ENCODE results near the gene NEU2. TPM values are rescaled to one million over a fixed set of nuclear protein-coding genes. Genes with fewer than 3 reads are reported as not detected.

The NEU2 gene
- not detected in 2 replicates for total RNA-seq (2014; rRNA removed; shearing (Covaris generic); ENCODE audit: low replicate concordance)

DNA sequence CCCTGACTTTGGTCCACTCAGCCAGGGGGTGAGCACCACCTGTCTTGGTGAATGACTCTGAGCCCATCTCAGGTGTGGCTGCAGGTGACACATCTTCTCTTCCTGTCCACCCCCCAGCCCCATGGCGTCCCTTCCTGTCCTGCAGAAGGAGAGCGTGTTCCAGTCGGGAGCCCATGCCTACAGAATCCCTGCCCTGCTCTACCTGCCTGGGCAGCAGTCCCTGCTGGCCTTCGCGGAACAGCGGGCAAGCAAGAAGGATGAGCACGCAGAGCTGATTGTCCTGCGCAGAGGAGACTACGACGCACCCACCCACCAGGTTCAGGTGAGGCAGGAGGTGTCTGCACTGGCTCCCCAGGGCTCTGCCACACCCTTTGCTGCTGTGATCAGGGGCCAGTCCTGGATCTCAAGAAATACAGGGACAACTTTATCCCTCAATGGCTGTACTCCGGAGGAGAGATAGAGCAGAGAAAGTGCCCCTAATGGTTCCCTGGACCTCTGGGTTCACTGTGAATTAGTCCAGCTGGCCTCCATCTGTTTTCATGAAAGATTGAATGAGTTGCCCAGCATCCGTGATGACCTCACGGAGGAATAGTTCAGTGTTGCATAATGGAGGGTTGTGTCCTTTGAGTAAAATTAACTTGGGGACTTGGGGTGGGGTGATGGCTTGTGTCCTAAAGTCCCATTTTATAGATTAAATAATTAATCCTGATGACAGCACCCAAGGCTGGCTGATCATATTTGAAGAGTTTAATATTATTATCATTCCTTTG lies at the start of gene NEU2:
Gene NEU2 (plus strand): TSS at position 122 of the 770 bp plus-strand sequence. CDS start 0 bp downstream, at position 122.
- in situ Hi-C loops (cut with HindIII; ENCODE audit: low pct_unique_long_range_greater_than_20kb, low sequenced_read_pairs), result no loop called here
- no peak for DNase-seq (ENCODE audit: low read depth)

DNA sequence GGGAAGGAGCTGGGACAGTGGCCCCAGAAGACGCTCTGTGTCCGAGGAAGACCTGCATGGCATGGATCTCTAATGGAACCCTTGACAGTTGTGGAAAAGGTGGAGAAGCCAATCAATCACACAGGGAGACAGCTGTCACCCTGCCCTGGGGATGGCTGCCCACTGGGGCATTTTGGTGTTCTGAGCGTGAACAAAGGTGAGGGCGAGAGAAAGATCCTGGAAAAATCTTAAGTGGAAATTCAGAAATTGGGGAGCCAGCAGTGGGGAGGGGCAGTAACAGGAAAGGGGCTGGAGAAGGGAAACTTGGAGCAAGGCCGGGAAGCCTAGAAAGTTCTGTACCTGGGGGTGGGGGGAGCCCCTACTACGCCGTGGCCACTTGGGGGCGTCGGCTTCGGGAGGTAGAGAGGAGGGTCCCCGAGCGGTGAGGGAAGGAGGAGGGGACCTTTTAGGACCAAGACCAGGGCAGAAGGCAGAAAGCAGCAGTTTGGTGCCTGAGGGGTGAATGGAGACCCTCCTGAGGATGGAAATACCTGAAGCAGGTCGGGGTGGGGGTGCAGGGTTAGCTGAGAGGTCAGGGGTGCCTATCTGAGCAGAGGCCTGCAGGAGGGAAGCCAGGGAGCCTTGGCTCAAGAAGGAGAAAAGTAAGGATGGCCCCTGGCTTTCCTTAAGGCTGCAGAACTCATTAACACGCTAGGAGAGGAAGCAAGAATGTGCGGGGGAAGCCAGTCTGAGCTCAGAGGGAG lies 49.4 kb upstream of the NEU2 start:
- no peak for DNase-seq (ENCODE audit: low read depth)
- in situ Hi-C loops (cut with HindIII; ENCODE audit: low pct_unique_long_range_greater_than_20kb, low sequenced_read_pairs), result no loop called here

DNA sequence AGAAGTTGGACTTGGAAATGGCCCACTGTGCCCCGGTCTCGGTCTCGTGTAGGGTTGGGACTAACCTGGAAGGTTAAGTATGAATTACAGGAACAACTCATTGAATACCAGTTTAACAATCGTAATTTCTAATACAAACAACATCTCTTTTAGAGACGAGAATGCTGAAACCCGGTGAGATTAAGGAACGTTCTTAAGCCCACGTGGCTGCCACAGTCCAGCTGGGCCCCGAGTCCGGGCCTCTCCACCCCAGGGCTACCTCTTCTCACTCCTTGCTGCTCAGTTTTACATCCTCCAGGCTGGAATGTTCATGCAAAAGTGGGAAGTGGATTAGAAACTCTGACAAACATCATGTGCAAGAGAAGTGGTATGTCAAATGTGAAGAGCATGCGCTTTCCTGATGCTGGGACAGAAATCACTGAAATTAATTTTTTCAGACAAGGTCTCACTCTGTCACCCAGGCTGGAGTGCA lies 48.8 kb upstream of the NEU2 start:
- in situ Hi-C loops (cut with HindIII; ENCODE audit: low pct_unique_long_range_greater_than_20kb, low sequenced_read_pairs), result no loop called here
- no peak for DNase-seq (ENCODE audit: low read depth)

DNA sequence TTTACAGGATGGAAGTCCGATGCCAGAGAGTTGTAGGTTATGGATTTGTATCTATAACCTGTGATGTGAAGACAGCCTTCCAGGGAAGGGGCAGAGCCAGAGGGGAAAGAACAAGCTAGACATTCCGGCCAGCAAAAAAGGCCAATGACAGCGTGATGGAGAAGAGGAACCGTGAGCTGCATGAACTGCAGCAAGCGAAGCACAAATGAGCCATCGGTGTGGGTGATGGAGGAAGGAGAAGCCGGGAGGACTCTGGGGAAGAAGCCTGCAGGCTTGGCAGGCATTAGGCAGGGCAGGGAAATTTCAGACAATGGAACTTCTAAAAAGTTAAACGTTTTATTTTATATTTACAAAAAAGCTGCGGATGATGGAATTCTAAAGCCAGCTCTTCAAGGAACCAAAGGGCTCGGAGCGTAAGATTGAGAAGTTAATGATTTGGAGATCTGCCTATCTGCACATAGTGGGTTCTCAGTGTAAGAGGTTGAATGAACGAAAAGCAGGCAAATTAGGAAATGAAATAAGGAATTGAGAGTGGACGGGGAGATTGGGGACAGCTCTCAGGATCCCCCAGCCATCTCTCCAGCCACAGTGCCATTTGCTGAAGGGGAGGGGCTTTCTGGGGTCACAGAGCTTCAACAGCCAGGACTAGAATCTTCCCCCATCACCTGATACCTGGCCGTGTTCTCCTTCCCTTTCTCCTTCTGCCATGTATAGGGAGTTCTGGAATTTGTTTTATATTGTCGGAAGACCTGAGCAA lies 47.8 kb upstream of the NEU2 start:
- in situ Hi-C loops (cut with HindIII; ENCODE audit: low pct_unique_long_range_greater_than_20kb, low sequenced_read_pairs), result no loop called here
- DNase-seq (ENCODE audit: low read depth), result no peak

DNA sequence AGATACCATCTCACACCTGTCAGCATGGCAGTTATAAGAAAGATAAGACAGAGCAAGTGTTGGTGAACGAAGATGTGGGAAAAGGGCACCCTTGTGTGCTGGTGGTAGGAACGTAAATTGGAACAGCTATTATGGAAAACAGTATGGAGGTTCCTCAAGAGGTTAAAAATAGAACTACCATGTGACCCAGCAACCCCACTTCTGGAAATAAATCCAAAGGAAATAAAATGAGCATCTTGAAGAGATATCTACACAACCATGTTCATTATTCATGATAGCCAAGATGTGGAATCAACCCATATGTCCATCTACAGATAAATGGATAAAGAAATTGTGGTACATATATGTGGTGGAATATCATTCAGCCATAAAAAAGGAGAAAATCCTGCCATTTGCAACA lies 46.3 kb upstream of the NEU2 start:
- DNase-seq (ENCODE audit: low read depth), result no peak
- in situ Hi-C loops (cut with HindIII; ENCODE audit: low pct_unique_long_range_greater_than_20kb, low sequenced_read_pairs), result no loop called here

DNA sequence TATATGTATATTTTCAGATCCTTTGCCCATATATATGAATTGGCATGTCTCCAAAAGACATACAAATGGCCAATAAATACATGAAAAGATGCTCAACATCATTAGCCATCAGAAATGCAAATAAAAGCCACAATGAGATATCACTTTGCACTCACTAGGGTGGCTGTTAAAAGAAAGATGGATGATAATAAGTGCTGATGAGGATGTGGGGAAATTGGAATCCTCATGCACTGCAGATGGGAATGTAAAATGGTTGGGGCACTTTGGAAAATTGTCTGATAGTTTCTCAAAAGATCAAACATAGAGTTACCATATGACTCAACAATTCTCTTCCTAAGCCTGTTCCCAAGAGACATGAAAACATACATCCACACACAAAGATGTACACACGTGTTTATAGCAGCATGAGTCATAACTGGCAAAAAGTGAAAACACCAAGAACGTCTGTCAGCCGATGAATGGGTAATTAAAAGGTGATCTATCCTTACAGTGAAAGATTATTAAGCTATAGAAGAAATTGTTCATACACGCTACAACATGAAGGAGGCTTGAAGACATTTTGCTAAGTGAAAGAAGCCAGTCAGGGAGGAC lies 39.1 kb upstream of the NEU2 start:
- no peak for DNase-seq (ENCODE audit: low read depth)
- in situ Hi-C loops (cut with HindIII; ENCODE audit: low pct_unique_long_range_greater_than_20kb, low sequenced_read_pairs), result no loop called here

DNA sequence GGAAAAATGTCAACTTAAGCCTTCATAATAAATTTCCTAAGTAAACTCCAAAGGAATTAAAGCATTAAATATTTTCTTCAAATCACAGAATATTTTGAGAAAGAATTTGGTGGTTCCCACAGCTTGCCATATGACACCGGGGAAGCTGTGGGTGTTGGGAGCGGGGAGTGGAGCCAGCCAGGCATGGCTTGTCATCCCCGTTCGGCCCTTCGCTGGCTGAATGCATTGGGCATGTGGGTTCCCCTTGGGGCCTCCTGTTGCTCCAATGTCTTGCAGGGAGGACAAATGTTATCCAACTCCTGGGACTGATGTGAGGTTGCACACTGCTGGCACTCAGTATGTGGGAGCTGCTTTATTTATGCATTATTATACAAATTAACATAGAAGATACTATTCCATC lies 38.0 kb upstream of the NEU2 start:
- in situ Hi-C loops (cut with HindIII; ENCODE audit: low pct_unique_long_range_greater_than_20kb, low sequenced_read_pairs), result no loop called here

DNA sequence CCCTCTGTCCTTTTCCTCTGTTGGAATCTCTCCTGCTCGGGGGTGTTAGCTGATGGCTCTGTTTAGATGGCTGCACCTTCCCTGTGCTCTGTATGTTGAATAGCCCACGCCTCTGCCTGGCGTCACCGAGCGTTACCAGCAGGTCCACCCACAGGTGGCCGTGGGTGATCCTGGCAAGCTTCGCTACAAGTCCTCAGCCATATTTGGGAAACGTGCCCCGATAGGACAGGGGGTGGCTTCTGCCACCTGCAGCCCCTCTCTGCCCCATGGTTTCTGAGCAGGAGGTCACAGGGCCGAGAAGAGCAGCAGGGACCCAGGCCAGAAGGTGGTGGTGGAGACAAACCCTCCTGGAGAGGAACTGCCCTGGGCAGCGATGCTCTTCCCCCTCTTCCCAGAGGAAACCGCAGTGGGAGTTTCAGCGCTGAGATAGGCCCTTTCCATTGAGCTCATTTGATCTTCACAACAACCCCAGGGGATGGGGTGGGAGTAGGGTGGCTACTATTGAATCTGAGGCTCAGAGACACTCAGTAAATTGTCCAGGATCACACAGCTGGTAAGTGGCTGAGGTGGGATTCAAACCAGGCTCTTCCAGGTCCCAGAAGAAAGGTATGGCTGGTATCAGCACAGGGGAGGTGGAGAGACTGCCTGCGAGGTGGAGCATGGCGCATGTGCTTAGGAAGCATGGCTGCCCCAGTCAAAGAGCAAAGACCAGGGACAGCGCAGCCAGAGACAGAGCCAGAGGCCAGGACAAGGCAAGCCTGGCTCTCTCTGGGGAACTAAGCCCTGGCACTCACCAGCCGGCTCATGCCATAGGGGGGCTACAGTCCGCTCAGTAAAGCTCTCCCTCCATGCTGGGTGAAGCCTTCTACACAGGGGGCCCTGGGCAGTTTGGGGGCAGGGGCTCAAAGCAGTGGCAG lies 34.5 kb upstream of the NEU2 start:
- in situ Hi-C loops (cut with HindIII; ENCODE audit: low pct_unique_long_range_greater_than_20kb, low sequenced_read_pairs), result no loop called here
- DNase-seq (ENCODE audit: low read depth), result no peak

More for the DNA sequence above, 38.0 kb upstream of the NEU2 start:
- DNase-seq (ENCODE audit: low read depth), result no peak

DNA sequence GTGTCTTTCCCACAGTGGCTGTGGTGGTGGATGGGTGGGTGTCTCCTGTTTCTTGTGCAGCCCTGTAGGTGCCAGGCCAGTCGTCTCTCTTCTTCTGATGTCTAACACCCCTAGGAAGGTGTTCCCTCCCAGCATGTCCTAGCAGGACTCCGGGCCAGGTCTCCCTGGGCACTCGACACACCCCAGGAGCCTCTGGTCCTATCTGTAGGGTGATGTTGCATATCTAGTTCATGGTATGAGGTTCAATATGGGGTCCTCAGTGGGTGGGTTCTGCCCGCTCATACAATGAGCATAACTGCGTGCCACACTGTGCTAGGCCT lies 33.8 kb upstream of the NEU2 start:
- in situ Hi-C loops (cut with HindIII; ENCODE audit: low pct_unique_long_range_greater_than_20kb, low sequenced_read_pairs), result no loop called here
- no peak for DNase-seq (ENCODE audit: low read depth)

DNA sequence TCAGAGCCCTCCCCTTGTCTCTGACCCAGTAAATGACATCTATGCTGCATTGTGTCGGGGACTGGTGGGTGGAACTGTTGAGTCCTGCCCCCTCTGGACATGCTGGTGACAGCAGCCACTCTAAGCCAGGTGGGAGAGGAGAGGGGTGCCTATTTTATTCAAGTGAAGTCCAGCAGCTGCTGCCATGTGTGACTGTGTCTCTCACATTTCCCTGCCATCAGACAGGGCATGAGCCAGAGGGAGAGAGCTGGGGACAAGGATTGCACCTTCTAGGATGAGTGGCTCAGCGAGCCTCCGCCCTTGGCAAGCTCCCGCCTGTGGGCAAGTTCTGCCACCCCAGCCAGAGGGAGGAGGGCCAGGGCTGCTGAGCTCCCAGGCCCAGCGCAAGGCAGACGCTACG lies 33.1 kb upstream of the NEU2 start:
- in situ Hi-C loops (cut with HindIII; ENCODE audit: low pct_unique_long_range_greater_than_20kb, low sequenced_read_pairs), result no loop called here
- DNase-seq (ENCODE audit: low read depth), result no peak

DNA sequence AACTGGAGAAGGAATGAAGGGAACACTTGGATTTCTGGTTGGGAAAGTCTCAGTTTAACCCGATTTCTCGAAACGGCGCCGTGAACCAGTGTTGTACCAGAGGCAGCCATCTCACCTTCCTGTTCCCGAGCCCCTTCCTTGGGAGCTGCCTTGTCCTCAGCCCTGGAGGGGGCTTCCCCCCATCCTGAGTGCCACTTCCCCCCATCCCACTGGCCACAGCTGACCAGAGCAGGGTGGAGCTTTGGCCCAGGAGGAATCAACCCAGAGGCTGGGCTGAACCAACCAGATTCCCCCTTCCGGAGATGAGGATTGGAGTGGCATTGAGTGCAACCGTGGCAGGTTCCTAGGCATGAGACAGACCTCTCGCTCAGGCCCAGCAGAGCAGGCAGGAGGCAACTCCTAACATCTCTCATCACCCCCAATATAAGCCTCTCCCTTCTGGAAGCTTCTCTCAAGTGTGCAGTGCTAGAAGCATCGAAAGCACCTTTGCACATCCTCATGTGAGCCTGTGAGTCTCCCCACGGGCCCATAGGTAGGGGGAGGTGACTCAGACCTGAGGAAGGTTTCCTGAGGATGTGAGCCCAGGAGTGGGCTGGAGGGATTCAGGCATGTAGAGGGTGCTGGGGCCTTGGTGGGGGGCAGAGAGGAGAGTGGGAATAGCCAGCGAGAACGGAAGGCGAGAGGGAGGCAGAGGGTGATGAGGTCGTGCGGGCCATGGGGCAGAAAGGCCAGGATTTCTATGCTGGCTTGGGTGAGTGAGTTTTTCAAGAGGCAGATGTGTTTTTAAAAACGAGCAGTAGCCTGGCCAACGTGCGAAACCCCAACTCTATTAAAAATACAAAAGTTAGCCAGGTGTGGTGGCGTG lies 31.4 kb upstream of the NEU2 start:
- DNase-seq (ENCODE audit: low read depth), result no peak
- in situ Hi-C loops (cut with HindIII; ENCODE audit: low pct_unique_long_range_greater_than_20kb, low sequenced_read_pairs), result no loop called here

DNA sequence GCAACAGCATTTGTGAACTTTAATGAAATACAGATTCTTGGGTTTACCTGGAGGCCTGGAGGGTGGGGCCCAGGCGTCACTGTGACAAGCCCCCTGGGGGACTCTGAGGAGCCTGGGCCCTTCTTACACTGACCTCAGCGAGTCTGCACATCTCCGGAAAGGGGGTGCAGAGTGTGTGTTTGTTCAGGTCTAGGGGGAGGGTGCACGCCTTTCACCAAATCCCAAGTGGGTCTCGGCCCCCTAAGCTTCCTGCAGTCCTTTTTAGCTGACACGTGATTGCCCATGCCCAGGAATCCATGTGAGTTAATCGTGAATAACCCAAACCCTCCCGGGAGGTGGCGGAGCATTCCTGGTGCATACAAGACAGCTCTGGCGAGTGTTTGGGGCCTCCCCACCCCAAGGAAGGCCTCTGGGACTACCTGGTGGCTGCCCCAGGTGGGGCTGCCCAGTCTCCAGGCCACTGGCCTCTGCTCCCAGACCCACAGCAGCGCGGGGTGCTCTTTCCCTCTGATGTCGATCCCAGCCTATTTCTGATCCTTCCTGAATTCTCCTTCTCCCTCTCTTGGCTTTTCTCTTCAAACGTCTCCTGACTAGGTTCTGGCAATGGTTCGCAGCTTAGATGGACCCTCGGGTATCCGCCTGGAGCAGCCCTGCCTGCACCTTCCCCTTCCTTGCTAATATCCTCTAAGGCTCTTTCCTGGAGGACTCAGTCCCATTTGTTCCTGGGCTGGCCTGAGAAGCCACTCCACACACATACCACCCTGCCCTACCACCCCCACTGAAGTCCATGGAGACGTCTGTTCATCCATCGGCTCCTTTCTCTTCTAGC lies 29.4 kb upstream of the NEU2 start:
- in situ Hi-C loops (cut with HindIII; ENCODE audit: low pct_unique_long_range_greater_than_20kb, low sequenced_read_pairs), result no loop called here
- no peak for DNase-seq (ENCODE audit: low read depth)

DNA sequence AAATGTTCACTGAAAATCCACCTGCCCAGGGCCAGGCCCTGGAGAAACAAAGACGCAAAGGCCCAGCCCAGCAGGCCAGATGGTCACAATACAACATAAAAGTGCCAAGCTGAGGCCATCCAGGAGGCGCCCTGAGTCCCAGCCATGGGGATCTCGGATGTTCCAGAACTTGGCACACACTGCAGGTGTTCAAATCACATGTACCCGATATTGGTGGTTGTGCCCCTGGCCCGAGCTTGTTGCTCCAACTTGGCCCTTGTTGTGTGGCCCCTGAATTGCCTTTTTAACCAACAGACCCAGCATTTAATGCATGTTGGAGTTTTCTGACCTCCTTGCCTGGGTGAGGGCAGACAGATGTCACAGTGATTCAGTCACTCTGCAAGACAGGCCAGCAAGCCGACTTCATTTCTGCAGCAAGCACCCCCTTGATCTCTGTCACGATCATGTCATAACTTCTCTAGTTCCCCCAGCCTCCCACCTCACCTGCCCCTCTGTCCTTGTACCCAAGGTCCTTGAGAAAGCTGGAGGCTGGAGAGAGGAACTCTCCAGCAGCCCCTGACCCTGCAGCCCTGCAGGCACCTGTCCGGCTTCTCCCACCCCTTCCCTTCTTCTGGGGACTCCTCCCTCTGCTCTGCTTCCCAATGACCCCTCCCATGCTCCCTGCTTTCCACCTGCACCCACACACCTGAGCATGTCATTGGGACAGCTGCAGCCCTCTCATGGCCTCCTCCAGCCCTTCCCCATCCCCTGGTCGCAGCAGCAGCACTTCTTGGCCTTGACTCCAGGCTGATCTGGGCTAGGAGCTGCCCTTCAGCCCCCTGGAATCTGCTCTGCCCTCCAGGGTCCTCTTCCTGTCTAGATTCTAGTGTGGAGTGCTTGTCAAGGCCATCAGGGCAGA lies 28.6 kb upstream of the NEU2 start:
- no peak for DNase-seq (ENCODE audit: low read depth)
- in situ Hi-C loops (cut with HindIII; ENCODE audit: low pct_unique_long_range_greater_than_20kb, low sequenced_read_pairs), result no loop called here

DNA sequence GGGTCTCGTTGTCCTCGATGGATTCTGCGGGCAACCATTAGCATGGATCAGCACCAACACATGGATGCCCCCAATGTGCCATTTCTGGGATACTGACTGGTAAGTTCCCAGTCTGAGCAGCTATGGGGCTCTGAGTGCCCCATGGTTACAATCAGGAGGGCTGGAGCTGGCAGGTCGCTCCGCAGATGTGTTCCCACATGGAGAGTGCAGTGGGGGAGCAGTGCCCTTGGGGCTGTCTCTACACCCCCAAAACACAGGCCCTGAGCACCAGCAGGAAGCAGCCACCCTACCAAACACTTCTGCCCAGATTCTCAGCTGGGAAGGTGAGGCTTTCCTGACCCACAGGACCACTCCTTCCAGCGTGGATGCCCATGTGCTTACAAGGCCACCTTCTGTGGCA lies 27.4 kb upstream of the NEU2 start:
- in situ Hi-C loops (cut with HindIII; ENCODE audit: low pct_unique_long_range_greater_than_20kb, low sequenced_read_pairs), result no loop called here
- no peak for DNase-seq (ENCODE audit: low read depth)

DNA sequence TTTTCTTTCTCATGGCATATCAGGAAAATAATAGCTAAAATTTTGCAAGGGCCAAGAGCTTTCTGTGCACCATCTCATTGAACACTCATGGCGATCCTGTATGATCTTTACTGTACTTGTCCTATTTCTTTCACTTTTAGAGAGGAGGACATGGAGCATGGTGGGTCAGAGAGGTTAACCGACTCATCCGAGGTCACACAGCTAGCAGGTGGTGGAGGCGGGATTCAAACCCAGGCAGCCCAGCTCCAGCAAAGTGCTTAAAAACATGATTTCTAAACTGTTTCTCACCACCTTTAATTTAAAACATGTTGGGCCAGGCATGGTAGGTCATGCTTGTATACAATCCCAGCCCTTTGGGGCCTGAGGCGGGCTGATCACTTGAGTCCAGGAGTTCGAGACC lies 25.8 kb upstream of the NEU2 start:
- in situ Hi-C loops (cut with HindIII; ENCODE audit: low pct_unique_long_range_greater_than_20kb, low sequenced_read_pairs), result no loop called here
- no peak for DNase-seq (ENCODE audit: low read depth)

Data from Caki2 (cell line).